ENCODE results near the gene MTMR2. TPM values are rescaled to one million over a fixed set of nuclear protein-coding genes. Genes with fewer than 3 reads are reported as not detected.
"Not testable (repeated sequence)": the region's sequence is repeated elsewhere in the genome, so short reads cannot be mapped to it uniquely, and the experiment has no call there.

MTMR2 gene
- total RNA-seq, 1 donor from 2014 or later, result 63.6 TPM

DNA sequence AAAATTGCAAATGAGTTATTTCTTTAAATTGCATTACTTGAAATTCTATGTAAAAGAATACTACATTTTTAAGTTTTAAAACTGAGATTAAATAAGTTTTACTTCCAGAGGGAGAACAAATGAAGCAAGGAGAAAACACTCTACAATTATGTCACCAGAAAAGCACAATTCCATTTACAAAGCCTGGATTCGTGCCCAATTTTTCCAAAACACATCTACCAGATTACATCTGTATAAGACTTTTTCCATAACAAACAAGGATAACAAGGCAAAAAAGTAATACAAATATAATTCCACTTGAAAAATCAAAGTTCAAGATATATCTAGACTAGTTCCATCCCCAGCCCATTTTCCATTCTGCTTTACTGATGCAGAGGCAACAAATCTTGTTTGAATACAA is 40.5 kb downstream of the MTMR2 start:
- DNase-seq, result peak; percentile 46

DNA sequence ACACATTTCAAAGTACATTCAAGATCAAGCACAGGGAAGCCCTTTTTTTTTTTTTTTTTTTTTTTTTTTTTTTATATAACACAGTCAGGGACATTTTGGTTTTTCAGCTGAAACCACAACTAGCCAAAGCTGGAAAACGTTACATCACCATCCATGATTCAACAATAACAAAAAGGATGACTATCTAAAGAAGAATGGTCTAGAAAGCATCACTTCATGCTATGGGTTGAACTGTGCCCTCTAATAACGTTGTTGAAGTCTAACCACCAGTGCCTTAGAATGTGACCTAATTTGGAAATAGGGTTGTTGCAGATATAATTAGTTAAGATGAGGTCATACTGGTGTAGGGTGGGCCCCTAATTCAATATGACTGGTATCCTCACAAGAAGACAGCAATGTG is 46.6 kb downstream of the MTMR2 start:
- peak; percentile 36 for DNase-seq

DNA sequence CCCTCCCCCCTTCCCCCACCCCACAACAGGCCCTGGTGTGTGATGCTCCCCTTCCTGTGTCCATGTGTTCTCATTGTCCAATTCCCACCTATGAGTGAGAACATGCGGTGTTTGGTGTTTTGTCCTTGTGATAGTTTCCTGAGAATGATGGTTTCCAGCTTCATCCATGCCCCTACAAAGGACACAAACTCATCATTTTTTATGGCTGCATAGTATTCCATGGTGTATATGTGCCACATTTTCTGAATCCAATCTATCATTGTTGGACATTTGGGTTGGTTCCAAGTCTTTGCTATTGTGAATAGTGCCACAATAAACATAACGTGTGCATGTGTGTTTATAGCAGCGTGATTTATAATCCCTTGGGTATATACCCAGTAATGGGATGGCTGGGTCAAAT is 53.0 kb downstream of the MTMR2 start:
- not testable (repeated sequence) for DNase-seq

DNA sequence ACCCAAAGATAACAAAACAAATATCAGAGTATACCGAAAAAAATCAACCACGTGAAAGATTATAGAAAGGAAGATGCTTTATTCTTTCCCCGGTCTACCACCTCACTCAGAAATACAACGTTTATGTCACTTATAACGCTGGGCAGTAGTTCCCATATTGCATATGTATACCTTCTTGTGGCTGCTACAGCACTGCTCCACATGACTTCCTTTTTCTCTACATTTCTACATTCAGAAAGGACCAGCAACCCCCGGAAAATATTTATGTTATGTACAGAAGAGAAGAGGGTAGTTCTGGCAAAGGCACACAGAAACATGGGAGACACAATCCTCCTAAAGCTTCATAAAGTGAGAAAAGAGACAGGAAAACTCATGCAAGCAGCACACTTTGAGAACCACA is 56.8 kb downstream of the MTMR2 start:
- no peak for DNase-seq

DNA sequence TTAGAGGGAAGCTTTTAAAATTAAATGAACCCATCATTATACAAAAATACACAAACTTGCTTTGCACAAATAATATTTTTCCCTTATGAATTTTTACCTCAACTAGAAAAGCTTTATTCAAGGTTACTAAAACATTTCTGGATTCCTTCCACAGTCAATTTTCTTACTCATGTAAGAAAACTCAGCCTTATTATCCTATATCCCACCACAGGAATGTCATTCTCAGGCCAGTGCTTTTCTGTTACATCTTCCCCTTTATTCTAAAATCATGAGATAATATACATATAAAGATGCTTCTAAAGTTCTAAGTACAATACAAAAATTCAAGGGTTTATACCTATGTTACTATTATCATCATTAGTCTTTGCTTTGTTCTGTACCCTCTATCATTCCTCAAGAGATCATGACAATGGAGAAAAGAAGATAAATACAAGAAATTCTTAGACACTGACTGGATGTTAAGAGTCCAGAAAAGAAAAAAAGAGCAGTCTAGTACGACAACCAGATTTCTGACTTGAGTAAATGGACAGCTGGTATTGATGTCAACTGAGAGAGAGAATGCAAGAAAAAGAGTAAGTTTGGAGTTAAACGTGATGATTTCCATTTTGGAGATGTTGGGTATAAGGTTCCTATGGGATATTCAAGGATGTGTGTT is 60.3 kb downstream of the MTMR2 start:
- DNase-seq, result no peak

DNA sequence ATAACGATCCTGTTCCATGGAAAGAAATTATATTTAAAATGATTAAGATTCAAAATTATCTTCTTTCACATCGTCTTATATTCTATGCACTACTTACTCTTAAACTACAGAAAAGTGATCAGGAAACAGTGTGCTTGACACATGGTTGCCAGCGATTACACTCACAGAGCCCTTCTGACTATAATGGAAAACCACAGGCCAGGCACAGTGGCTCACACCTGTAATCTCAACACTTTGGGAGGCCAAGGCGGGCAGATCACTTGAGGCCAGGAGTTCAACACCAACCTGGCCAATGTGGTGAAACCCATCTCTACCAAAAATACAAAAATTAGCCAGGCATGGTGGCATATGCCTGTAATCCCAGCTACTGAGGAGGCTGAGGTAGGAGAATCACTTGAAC is 63.9 kb downstream of the MTMR2 start:
- not testable (repeated sequence) for DNase-seq

DNA sequence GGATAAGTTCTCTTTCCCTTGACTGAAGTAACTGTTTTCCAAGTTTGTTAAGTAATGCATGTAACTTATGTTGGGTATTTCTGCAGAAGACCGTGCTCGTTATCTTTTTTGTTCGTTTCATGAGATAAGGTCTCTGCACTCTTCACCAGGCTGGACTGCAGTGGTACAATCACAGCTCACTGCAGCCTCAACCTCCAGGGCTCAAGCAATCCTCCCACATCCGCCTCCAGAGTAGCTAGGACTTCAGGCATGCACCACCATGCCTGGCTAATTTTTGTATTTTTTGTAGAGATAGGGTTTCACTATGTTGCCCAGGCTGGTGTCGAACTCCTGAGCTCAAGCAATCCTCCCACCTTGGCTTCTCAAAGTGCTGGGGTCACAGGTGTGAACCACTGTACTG is 69.5 kb downstream of the MTMR2 start:
- not testable (repeated sequence) for DNase-seq

DNA sequence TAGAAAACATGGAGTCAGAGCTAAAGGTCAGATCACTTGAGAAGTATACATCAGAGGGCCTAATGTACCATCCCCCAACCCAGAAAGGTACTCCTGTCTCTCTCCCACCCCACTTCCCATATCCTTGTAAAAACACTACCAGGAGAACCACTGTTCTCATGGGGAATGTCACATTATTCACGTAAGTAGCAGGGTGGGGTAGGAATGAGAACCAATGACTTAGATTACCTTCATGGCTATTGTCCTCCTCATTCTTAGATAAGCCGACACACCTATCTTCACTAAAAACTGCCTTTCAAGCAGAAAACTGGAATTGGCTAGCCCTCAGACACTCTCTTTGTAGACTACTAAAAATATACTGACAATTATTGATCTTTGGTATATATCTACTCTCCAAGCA is 70.0 kb downstream of the MTMR2 start:
- DNase-seq, result no peak

DNA sequence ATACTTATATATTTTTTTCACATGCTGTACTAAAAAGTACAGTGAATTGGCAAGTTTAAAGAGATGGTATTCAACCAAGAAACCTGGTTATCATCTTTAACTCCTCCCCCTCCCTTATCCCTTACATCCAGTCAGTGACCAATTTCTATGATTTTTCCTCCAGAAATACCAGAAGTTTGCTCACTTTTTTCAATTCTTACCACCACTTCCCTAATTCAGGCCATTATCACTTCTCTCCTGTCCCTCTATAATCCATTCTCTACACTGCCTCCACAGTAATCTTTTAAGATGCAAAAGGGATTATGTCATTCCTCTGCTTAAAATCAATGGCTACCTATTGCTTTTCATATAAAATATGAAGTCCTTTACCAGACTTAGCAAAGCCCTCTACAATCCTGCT is 70.8 kb downstream of the MTMR2 start:
- no peak for DNase-seq

DNA sequence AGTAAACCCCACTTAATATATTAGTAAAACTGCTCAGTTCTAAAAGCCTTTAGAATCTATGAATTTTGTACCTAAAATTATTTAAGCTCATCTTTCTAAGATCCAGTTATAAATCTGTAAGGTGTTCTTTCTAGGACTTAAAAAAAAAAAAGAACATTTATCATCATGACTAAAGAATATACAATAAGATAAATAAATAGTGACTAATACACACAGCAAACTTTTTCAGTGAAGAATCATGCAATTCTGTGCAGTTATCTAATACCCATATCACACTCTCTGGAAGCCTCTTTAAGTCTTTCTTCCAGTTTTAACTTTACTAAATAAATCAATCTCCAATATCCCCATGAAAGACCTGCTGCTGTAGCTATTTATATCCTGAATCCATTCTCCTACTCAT is 73.8 kb downstream of the MTMR2 start:
- no peak for DNase-seq

DNA sequence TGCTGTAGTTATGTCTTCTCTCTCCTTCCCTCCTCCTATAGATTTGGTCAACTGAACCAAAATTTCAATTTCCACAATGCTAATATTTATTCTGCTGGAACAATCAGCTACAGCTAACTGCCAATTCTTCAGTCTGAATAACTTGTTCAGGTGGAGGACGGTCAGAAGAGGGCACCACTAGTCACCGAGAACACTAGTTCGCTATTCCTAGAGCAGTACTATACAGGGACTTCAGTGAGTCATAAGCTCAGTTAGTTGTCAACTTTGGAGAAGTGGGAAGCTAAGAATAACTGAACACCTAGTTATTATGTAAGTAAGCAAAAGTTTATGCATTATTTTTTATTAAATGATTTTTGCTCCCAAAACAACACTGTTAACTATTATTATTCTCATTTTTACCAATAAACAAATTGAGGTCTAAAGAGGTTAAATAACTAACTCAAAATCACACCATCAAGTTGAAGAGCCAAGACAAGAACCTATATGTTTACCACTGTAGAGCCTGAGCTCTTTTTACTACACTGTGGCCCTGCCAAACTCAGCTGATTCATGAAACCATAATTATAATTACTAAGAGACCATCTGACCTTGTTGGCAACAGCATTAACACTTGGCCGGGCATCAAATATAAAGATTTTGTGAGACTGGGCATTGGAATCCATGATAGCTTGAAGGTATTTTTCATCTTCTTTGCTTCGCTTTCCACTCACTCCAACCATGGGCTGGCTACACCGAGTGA is 74.7 kb downstream of the MTMR2 start:
- DNase-seq, result peak; percentile 84

DNA sequence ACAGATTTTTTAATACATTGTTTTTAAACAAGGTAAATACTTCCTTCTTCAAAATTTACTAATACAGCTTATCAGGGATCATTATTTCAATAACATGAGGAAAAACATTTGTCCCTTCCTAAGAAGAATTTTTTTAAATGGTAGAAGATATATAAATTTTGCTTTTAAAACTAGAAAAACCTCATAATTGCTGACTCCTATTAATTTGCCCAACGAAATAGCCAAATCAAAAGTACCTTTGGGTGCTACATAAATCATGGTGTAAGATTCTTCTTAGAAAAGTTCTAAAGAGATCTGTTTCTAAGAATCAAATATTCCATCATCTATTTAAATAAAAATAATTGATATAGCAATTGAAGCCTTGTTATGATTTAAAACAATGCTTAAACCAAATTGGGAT is 78.7 kb downstream of the MTMR2 start:
- DNase-seq, result no peak

DNA sequence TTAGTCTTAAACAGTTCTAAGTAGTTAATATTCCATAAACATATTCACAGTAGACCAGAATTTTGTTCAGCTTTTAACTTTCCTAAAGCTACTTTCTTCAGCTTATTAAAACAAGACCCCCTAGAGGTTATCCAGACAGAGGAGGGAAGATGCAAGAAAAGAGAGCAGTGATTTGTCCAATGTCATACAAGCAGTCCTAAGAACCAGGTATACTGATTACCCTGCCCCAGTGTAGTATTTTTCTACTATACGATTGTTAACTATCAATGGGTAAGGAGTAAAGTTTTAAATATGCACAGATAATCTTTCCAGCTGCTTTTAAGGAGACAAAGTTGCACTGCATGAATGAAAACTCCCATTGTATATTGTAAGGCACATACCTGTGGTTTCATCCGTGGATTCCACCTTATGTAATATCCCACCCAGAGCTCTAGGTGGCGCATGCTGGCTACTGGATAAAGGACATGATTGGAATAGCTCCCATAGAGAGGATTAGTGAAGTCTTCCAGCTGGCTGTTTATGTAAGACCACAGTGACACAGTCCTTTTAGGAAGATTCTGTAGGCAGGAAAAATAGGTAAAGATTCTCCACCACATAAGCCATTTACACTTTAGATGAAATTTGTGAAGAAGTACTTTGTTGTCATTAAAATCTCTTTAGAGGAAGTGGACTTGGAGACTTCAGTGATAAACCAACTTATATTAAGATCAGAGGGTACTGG is 88.0 kb downstream of the MTMR2 start:
- peak; percentile 85 for DNase-seq

DNA sequence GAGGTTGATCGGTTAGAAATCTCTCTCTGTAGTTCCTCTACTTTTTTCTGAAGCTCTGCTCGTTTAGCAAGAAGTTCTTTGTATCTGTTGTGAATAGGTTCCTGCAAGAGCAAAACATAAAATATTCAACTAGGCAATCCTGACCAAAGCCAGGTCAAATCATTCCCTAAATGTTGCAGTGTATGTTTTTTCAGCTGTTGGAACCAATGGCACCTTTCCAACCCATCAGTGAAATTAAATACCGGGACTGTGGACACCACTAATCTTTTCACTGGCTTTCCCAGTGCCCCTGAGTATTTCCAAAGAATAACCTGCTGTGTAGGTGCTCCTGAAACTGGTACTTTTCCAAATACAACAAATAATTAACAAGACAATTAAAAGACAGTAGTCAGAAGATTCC is 88.6 kb downstream of the MTMR2 start:
- DNase-seq, result no peak

DNA sequence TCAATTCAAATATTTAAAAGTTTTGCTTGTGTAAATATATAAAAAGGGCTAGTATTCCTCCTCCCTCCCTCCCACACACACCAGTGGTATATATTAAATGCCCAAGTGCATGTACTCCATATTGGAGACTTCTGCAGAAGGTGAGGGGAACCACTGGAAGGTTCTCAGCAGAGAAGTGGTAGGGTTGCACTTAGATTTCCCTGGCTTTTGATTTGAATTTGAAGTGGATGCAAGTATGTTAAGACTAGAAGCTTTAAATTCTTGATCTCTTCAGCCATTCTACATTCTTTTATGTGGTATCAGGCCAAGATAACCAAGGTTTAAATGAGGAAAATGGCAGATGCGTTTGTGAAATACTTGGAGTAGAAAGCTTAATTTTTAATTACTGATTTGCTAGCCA is 90.5 kb downstream of the MTMR2 start:
- no peak for DNase-seq

DNA sequence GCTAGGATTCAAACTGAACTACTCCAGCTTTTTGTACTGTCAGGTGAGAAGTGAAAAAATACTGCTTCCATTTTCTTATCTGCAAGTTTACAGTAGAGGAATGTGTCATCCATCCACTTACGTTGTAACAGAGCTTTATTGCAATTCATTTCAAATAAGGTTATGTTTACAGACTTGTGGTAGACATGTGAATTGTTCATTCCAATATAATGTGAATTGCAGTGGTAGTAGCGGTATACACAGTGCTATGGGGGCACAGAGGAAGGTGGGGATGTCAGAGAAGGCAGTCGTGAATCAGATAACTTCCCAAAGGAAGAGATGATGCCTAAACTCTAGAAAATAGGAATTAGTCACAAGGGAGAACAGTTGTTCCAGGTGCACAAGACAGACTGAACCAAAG is 91.1 kb downstream of the MTMR2 start:
- no peak for DNase-seq

DNA sequence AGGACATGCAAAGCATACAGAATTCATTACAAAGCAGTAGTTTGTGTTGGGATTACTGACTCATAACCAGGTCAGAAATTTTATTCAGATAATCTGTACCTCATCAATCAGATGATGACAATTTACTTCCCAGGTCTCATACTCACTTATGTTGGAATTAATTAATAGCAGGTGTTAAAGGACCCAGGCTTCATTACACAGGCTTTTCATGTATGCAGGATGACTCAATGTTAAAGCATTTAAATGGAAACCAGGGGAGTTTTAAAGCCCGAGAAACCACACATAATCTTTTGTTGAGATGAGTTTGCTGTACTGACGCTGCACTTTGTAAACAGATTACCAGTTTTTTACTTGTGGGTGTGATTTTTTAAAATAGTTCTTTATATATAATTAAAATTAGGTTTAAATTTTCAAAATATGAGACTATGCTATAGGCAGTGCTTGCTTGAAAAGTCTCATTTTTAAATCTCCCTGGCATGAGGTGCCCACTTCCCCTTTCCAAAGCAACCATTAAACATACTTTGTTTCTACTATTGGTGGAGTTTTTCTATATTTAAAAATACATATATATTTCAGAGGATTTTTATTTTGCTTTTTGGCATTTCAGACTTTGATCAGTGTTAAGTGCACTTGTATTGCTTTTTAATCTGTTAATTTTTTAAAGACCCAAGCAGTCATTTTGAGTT is 92.6 kb downstream of the MTMR2 start:
- DNase-seq, result peak; percentile 5

DNA sequence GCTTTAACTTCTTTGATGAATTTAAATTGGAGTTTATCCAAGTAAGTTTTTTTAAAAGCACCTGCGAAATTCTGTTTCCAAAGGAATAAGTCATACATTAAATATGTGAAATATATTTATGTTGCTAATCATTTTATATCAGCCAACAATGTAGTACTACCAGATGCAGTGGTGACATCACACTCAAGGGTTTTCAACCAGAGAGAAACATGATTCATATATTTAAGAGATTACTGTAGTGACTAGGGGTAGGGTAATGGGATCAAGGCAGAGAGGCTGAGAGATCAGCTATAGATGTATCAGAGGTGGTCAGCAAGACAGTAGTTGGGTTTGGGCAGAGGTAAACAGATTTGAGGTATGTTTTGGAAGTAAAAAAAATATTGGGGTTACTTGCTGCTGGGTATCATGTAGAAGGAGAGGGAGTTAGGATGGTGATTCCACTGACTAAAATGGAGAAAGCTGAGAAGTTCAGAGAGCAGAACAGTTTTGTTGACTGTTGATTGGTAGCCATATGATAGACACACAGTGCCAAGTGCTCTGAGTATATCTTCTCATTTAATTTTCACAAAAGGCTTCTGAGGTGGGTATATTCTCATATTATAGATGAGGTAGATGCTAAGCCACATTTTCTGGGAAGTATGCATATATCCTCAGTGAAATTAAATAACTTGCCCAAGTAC is 94.2 kb downstream of the MTMR2 start:
- no peak for DNase-seq

DNA sequence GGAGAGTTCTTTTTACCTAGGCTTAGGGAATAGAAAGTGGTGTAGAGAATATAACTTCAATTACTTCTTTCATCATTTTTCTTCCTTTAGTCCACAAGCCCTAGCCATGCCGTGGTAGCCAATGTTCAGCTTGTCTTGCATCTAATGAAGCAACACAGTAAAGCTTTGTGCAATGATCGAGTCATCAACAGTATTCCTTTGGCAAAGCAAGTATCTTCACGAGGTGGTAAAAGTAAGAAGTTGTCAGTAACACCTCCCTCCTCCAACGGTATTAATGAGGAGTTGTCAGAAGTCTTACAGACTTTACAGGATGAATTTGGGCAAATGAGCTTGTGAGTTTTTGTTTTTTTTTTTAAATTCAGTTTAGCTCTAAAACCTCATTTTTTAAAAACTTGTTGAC is 96.2 kb downstream of the MTMR2 start:
- no peak for DNase-seq

DNA sequence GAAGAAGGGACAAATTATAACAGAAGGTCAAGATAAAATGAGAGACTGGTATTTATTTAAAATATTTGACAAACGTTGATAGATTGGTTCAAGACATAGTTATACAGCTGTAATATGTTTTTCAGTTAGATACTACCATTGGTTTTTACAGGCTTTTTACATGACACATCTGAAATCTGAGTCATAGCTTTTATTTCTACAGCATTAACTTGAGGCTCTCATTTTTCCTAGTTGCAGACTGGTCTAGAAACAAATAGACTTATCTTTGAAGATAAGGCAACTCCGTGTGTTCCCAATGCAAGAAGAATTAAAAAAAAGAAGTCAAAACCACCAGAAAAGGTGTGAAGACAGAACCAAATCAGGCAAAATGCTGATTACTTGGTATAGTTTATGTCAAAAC is 102.3 kb downstream of the MTMR2 start:
- DNase-seq, result no peak

DNA sequence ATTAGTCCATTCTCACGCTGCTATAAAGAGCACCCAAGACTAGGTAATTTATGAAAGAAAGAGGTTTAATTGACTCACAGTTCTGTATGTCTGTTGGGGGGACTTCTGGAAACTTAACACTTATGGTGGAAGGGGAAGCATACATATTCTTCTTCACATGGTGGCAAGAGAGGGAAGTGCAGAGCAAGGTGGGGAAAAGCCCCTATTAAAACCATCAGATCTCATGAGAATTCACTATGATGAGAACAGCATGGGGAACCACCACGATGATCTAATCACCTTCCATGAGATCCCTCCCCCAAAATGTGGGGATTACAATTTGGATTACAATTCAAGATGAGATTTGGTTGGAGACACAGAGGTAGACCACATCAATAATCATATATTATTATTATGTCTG is 107.9 kb downstream of the MTMR2 start:
- no peak for DNase-seq

DNA sequence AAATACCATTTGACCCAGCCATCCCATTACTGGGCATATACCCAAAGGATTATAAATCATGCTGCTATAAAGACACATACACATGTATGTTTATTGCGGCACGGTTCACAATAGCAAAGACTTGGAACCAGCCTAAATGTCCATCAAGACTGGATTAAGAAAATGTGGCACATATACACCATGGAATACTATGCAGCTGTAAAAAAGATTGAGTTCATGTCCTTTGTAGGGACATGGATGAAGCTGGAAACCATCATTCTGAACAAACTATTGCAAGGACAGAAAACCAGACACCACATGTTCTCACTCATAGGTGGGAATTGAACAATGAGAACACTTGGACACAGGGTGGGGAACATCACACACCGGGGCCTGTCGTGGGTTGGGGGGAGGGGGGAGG is 112.9 kb downstream of the MTMR2 start:
- DNase-seq, result not testable (repeated sequence)

DNA sequence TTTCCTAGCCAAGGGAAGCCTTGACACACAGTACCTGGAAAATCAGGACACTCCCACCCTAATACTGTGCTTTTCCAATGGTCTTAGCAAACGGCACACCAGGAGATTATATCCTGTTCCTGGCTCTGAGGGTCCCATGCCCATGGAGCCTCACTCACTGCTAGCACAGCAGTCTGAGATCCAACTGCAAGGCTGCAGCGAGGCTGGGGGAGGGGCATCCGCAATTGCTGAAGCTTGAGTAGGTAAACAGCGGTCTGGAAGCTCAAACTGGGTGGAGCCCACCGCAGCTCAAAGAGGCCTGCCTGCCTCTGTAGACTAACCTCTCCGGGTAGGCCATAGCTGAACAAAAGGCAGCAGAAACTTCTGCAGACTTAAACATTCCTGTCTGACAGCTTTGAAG is 117.4 kb downstream of the MTMR2 start:
- DNase-seq, result not testable (repeated sequence)

All from dermis blood vessel endothelial cell (primary cell).